ENCODE results near the gene SMIM5. TPM values are rescaled to one million over a fixed set of nuclear protein-coding genes. Genes with fewer than 3 reads are reported as not detected.

SMIM5 gene
- total and polyA plus RNA-seq, 2 of the 13 experiments (the other 11 are each of a cell fraction or from before 2014, with no cell fraction given): not detected

DNA sequence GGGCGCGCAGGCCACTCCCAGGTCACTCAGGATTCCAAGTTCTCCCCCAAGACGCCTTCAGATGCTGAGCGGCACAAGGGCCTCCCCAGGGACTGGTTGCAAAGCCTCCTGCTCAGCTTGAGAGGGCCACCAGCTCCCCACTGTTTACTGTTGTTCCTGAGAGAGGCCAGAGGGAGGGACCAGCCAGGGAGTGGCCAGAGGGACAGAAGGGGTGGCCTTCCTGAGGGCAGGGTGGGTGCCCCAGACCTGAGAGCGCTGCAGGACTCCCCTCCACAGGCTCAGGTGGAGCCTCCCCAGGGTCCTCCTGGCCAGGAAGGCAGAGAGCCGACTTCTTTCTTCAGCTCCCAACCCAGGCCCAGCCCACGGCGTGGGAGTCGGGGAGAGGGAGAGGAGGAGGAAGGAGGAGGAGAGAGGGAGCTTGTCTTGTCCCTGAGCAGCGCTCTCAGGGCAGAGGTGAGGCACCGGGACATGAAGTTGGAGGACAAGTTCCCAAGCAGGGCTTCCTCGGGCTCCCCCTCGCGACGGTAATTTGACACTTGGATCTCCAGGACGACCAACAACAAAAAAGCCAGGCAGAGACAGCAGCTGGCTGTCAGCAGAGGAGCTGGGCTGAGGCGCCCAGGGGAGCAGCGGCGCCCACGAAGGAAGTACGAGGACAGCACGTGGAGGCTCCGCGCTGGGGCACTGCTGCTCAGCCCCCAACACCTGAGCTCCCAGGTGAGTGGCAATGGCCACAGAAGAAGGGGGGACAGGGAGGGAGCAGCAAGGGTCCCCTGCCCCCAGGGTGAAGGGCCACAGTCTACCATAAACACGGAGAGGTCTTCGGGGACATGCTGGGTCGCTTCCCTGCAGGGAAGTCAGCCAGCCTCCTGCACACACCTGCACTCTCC, 497 bp downstream of the SMIM5 start (continued):
- TF ChIP-seq, protein P1, sequence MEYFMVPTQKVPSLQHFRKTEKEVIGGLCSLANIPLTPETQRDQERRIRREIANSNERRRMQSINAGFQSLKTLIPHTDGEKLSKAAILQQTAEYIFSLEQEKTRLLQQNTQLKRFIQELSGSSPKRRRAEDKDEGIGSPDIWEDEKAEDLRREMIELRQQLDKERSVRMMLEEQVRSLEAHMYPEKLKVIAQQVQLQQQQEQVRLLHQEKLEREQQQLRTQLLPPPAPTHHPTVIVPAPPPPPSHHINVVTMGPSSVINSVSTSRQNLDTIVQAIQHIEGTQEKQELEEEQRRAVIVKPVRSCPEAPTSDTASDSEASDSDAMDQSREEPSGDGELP (IDR thresholded peaks at IDR 0.05; ENCODE audit: borderline replicate concordance, low read depth): peak; percentile 98
- TF ChIP-seq, protein P2, sequence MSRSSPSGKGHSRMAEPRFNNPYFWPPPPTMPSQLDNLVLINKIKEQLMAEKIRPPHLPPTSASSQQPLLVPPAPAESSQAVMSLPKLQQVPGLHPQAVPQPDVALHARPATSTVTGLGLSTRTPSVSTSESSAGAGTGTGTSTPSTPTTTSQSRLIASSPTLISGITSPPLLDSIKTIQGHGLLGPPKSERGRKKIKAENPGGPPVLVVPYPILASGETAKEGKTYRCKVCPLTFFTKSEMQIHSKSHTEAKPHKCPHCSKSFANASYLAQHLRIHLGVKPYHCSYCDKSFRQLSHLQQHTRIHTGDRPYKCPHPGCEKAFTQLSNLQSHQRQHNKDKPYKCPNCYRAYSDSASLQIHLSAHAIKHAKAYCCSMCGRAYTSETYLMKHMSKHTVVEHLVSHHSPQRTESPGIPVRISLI (CRISPR knock-in tag; IDR thresholded peaks at IDR 0.05; ENCODE audit: borderline replicate concordance): 0 out of 2 replicates have a peak, but pooled peaks have one; percentile 28
- TF ChIP-seq SOX6 (IDR thresholded peaks at IDR 0.05) (no peak), SOX6 (CRISPR knock-in tag; IDR thresholded peaks at IDR 0.05) (peak; percentile 49; the same call in 1 of the 2 replicates), ZNF629 (CRISPR knock-in tag; conservative IDR thresholded peaks at IDR 0.05) (no peak), FLYWCH1 (CRISPR knock-in tag; IDR thresholded peaks at IDR 0.05) (0 out of 2 replicates have a peak, but pooled peaks have one; percentile 65), MIXL1 (CRISPR knock-in tag; IDR thresholded peaks at IDR 0.05) (peak; percentile 62; the same call in 1 of the 2 replicates), SKI (IDR thresholded peaks at IDR 0.05; ENCODE audit: partially characterized antibody) (peak; percentile 16), ZNF615 (CRISPR knock-in tag; IDR thresholded peaks at IDR 0.05; ENCODE audit: borderline replicate concordance) (no peak), STAT5B (CRISPR knock-in tag; IDR thresholded peaks at IDR 0.05) (no peak), ZNF124 (CRISPR knock-in tag; IDR thresholded peaks at IDR 0.05) (0 out of 2 replicates have a peak, but pooled peaks have one; percentile 65), PITX1 (CRISPR knock-in tag; IDR thresholded peaks at IDR 0.05) (peak; percentile 72; the same call in 1 of the 2 replicates), GABPB1 (CRISPR knock-in tag; IDR thresholded peaks at IDR 0.05) (peak; percentile 35; the same call in 1 of the 2 replicates), ZSCAN25 (CRISPR knock-in tag; IDR thresholded peaks at IDR 0.05) (peak; percentile 96), PRPF4 (IDR thresholded peaks at IDR 0.05; ENCODE audit: low read depth, low read length, poor library complexity, severe bottlenecking) (no peak)
- TF ChIP-seq, protein P3, sequence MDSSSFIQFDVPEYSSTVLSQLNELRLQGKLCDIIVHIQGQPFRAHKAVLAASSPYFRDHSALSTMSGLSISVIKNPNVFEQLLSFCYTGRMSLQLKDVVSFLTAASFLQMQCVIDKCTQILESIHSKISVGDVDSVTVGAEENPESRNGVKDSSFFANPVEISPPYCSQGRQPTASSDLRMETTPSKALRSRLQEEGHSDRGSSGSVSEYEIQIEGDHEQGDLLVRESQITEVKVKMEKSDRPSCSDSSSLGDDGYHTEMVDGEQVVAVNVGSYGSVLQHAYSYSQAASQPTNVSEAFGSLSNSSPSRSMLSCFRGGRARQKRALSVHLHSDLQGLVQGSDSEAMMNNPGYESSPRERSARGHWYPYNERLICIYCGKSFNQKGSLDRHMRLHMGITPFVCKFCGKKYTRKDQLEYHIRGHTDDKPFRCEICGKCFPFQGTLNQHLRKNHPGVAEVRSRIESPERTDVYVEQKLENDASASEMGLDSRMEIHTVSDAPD (CRISPR knock-in tag; IDR thresholded peaks at IDR 0.05): 0 out of 2 replicates have a peak, but pooled peaks have one; percentile 36
- TF ChIP-seq, protein P4, sequence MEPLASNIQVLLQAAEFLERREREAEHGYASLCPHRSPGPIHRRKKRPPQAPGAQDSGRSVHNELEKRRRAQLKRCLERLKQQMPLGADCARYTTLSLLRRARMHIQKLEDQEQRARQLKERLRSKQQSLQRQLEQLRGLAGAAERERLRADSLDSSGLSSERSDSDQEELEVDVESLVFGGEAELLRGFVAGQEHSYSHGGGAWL (CRISPR knock-in tag; IDR thresholded peaks at IDR 0.05): no peak
- TF ChIP-seq, protein P5, sequence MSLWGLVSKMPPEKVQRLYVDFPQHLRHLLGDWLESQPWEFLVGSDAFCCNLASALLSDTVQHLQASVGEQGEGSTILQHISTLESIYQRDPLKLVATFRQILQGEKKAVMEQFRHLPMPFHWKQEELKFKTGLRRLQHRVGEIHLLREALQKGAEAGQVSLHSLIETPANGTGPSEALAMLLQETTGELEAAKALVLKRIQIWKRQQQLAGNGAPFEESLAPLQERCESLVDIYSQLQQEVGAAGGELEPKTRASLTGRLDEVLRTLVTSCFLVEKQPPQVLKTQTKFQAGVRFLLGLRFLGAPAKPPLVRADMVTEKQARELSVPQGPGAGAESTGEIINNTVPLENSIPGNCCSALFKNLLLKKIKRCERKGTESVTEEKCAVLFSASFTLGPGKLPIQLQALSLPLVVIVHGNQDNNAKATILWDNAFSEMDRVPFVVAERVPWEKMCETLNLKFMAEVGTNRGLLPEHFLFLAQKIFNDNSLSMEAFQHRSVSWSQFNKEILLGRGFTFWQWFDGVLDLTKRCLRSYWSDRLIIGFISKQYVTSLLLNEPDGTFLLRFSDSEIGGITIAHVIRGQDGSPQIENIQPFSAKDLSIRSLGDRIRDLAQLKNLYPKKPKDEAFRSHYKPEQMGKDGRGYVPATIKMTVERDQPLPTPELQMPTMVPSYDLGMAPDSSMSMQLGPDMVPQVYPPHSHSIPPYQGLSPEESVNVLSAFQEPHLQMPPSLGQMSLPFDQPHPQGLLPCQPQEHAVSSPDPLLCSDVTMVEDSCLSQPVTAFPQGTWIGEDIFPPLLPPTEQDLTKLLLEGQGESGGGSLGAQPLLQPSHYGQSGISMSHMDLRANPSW (CRISPR knock-in tag; IDR thresholded peaks at IDR 0.05; ENCODE audit: borderline replicate concordance): no peak
- TF ChIP-seq, protein P6, sequence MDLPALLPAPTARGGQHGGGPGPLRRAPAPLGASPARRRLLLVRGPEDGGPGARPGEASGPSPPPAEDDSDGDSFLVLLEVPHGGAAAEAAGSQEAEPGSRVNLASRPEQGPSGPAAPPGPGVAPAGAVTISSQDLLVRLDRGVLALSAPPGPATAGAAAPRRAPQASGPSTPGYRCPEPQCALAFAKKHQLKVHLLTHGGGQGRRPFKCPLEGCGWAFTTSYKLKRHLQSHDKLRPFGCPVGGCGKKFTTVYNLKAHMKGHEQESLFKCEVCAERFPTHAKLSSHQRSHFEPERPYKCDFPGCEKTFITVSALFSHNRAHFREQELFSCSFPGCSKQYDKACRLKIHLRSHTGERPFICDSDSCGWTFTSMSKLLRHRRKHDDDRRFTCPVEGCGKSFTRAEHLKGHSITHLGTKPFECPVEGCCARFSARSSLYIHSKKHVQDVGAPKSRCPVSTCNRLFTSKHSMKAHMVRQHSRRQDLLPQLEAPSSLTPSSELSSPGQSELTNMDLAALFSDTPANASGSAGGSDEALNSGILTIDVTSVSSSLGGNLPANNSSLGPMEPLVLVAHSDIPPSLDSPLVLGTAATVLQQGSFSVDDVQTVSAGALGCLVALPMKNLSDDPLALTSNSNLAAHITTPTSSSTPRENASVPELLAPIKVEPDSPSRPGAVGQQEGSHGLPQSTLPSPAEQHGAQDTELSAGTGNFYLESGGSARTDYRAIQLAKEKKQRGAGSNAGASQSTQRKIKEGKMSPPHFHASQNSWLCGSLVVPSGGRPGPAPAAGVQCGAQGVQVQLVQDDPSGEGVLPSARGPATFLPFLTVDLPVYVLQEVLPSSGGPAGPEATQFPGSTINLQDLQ (CRISPR knock-in tag; IDR thresholded peaks at IDR 0.05): no peak

Measured in HepG2 (cell line).